D721Med (cell line): ENCODE measurements around the gene RAD50.
"Not testable (repeated sequence)": the region's sequence is repeated elsewhere in the genome, so short reads cannot be mapped to it uniquely, and the experiment has no call there.

Experiments
- DNase-seq: peaks from one replicate; pipeline ENCODE4 v3.0.0; 2011; ENCODE audit warnings: low spot score; ENCODE audit not compliant: insufficient read length
- FAIRE-seq: peaks from 2 replicates; lab custom pipeline; 2011; peaks lifted over from hg19 to GRCh38; lab: Jason Lieb, UNC
- CTCF ChIP-seq: IDR thresholded peaks from 2 replicates; pipeline ENCODE4 v1.5.1; 2012; ENCODE audit warnings: mild to moderate bottlenecking, control low read depth; ENCODE audit not compliant: insufficient read depth; ENCODE audit errors: missing control alignments

RAD50 gene

GRCh38 chr5:132546108-132546507 lies 10.7 kb upstream of the RAD50 start:
- TF ChIP-seq CTCF: no peak
- no peak for FAIRE-seq

GRCh38 chr5:132547269-132547668 lies 9.5 kb upstream of the RAD50 start:
- DNase-seq (no peak), FAIRE-seq (no peak)
- TF ChIP-seq CTCF: no peak

More at GRCh38 chr5:132546108-132546507, 10.7 kb upstream of the RAD50 start:
- DNase-seq: no peak

GRCh38 chr5:132548834-132549233 lies 7.9 kb upstream of the RAD50 start:
- FAIRE-seq, DNase-seq: not testable (repeated sequence)

- FAIRE-seq (no peak), DNase-seq (no peak)
- no peak for TF ChIP-seq CTCF
Observed at GRCh38 chr5:132549576-132549975, 7.2 kb upstream of the RAD50 start.

GRCh38 chr5:132556153-132556762 lies 519 bp upstream of the RAD50 start:
- no peak for TF ChIP-seq CTCF
- DNase-seq: no peak
- no peak for FAIRE-seq

GRCh38 chr5:132557478-132558172 lies 848 bp downstream of the RAD50 start:
- no peak for TF ChIP-seq CTCF
- no peak for DNase-seq
- FAIRE-seq: no peak

GRCh38 chr5:132559383-132560060 lies 2.7 kb downstream of the RAD50 start:
- TF ChIP-seq CTCF: no peak
- FAIRE-seq (no peak), DNase-seq (no peak)
